Choroid plexus epithelial cell (primary cell): ENCODE data around the gene HOXB7.

Source experiments
- DNase-seq: peaks from one replicate; pipeline ENCODE4 v3.0.0-alpha.2; 2010; ENCODE audit warnings: low read depth
- H3K4me3 ChIP-seq: 2 replicates; pipeline ENCODE4 v1.5.1; 2011; ENCODE audit warnings: low read depth, mild to moderate bottlenecking, control low read depth, low read length, moderate library complexity
- CTCF ChIP-seq: conservative IDR thresholded peaks from 2 replicates; pipeline ENCODE4 v1.5.1; 2011; ENCODE audit warnings: low read depth, mild to moderate bottlenecking, control low read depth, inconsistent platforms, low read length, moderate library complexity

Gene HOXB7

GRCh38 chr17:48598736-48599135 lies 12.1 kb downstream of the HOXB7 start:
- no peak for TF ChIP-seq CTCF
- DNase-seq: no peak
- H3K4me3 ChIP-seq: no peak overlapping the region

GRCh38 chr17:48597778-48598631 lies 12.8 kb downstream of the HOXB7 start:
- DNase-seq: no peak
- no peak for TF ChIP-seq CTCF
- H3K4me3 ChIP-seq: no peak overlapping the region

GRCh38 chr17:48597528-48597777 lies 13.4 kb downstream of the HOXB7 start:
- TF ChIP-seq CTCF: no peak
- DNase-seq: no peak
- H3K4me3 ChIP-seq: no peak overlapping the region

GRCh38 chr17:48596735-48597527 lies 13.9 kb downstream of the HOXB7 start:
- TF ChIP-seq CTCF: no peak
- DNase-seq: no peak
- no peak overlapping the region for H3K4me3 ChIP-seq

GRCh38 chr17:48596000-48596734 lies 14.7 kb downstream of the HOXB7 start:
- no peak for DNase-seq
- TF ChIP-seq CTCF: no peak

GRCh38 chr17:48595278-48595999 lies 15.4 kb downstream of the HOXB7 start:
- DNase-seq: no peak
- H3K4me3 ChIP-seq: no peak overlapping the region
- no peak for TF ChIP-seq CTCF

More at GRCh38 chr17:48596000-48596734, 14.7 kb downstream of the HOXB7 start:
- H3K4me3 ChIP-seq: no peak overlapping the region
